Stimulated activated CD8-positive, alpha-beta memory T cell treated with anti-CD3 and anti-CD28 coated beads, Interleukin-2, amount 100 ng/mL, for 1 hour (primary cell): Measurements from ENCODE around the gene PFKFB3.

Source experiments
- DNase-seq, 2 donors: peaks; one replicate each; pipeline ENCODE4 v3.0.0-alpha.2; 2020; ENCODE audit warnings: low read depth in 2 of 2

PFKFB3 gene

GRCh38 chr10:6220418-6221191, 17.9 kb downstream of the PFKFB3 start:
- no peak for DNase-seq

DNA sequence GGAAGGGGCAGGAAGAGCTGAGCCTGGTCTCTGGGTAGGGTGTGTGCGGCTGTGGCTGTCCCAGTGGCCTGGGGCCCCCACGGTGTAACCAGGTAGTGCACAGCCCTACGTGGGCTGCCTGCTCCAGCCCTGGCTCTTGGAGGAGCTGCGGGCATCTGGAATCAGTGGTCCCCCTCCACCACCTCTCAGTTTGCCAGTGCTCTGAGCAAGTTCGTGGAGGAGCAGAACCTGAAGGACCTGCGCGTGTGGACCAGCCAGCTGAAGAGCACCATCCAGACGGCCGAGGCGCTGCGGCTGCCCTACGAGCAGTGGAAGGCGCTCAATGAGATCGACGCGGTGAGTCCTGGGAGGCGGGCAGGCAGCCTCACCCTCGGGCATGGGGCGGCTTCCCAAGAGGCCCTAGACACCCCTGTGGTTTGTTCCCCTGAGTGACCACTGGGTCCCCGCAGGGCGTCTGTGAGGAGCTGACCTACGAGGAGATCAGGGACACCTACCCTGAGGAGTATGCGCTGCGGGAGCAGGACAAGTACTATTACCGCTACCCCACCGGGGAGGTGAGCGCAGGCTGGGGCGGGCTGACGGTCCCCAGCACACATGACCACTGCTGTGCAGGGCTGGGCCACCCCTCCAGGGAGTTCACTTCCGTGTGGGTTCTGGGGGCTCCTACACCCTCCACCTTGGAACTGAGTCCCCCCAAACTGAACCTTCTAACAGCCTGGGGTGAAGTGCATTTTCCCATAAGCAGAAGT, 18.6 kb downstream of the PFKFB3 start:
- DNase-seq = no peak

DNA sequence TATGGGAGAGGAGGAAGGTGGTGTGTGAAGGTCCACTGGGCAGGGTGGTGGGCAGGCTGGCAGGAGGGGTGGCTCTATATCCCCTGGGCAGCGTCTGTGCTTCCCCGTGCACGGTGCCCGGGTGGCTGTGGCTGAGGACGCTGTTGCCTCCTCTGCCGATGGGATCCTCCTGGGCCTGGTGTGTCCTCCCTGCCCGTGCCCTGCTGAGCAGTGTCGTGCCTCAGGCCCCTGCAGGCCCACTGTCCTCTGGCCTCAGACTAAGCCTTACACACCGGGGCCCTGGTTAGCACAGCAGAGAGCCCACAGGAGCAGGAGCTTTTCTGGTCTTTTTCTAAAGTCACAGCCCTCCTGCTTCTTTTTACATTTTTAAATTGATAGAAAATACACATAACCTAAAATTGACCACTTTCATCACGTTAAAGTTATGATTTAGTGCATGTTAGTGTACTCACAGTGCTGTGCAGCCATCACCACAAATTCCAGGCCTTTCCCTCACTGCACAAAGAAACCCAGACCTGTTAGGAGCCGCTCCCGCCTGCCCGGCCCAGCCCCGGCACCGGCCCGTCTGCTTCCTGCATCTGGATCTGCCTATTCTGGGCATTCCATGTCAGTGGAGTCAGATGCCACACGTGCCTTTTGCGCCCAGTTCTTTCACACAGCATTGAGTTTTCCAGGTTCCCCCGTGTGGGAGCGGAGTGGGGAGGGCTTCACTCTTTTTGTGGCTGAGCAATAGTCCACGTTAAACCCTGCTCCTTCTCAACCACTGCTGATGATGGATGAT, 19.4 kb downstream of the PFKFB3 start:
- DNase-seq = no peak

GRCh38 chr10:6222755-6223154, 20.0 kb downstream of the PFKFB3 start:
- no peak for DNase-seq

- no peak for DNase-seq
Measured at GRCh38 chr10:6223981-6224380, 21.2 kb downstream of the PFKFB3 start.

DNA sequence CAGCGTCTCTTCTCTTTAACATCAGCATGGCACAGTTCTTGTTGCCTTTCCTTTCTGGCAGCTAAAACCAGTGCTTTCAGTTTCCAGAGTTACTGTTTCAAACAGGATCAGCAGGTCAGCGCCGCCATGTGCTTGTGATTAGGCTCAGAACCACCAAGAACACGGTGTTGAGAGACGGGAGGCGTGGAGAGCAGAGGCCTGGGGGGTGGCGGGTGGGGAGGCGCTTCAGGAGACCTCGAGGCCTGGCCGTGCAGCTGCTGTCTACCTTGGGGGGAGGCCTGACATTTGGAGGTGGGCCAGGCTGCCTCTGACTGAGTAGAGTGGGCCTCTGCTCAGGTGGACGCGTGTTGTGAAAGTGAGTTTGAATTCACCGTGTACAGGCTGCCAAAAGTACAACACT, 22.0 kb downstream of the PFKFB3 start:
- DNase-seq = no peak

DNA sequence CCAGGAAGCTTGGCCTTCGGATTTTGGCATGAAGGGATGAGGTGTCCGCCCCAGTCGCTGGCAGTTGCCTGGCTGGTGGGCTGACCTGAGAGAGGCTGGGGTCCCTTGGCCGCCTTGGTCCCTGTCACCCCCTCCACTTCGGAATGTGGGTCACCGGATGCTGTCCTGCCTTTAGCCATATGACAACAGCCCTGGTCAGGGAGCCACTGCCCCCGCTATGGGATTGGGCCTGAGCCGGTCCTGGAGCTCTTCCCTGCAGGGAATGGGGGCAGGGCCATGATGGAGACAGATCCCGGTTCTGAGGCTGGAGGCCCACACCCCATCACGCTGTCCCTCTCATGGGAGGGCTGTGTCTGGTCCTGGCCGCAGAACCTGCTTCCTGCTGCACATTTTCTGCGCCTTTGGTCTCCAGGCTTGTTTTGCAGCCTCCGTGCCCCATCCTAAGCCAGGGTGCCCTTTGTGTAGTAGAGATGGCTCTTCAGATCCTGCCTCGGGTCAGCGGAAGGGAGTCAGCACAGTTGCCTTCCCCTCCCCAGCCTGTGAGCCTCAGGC, 22.6 kb downstream of the PFKFB3 start:
- DNase-seq = no peak

GRCh38 chr10:6226216-6226615, 23.5 kb downstream of the PFKFB3 start:
- no peak for DNase-seq

- DNase-seq = no peak
Measured at GRCh38 chr10:6227346-6227745, 24.6 kb downstream of the PFKFB3 start.

DNA sequence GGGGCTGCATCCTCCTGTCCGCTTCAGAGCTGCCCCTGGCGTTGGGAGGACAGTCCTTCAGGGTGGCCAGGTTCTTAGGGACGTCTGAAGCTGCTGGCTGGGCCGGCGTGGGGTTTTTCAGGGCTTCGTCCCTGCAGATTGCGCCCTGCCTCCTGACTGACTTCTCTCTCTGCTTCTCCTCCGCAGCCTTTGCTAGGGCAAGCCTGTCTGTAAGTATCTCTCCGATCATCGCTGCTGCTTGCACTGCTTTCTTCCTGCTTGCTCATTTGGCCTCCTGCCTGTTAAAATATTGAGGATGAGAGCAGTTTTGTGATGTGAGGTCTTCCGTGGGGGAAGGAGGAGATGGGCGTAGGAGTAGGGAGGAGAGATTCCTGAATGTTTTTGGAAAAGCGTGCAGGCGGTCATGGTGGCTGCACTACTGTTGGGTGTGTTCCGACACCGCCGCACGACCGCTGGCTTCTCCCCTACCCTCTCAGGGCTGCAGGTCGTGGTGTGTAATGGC, 25.3 kb downstream of the PFKFB3 start:
- DNase-seq = no peak

DNA sequence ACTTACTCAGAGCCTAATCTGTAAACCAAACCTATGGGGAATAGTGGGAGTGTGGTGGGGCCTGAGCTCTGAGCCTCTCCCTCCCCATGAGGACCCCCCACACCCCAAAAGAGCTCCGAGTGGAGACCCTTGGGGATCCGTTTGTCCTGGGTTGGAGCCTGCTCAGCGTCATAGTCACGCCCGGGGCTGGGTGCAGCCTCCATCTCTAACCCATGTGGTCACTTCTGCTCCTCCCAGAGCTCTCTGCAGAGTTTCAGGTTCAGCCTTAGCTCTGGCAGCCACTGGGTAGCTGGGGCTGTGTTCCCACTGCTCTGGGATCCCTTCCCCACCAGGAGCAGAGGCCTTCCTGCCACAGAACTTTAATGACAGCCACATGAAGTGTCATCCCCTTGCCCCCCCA, 25.9 kb downstream of the PFKFB3 start:
- no peak for DNase-seq

DNA sequence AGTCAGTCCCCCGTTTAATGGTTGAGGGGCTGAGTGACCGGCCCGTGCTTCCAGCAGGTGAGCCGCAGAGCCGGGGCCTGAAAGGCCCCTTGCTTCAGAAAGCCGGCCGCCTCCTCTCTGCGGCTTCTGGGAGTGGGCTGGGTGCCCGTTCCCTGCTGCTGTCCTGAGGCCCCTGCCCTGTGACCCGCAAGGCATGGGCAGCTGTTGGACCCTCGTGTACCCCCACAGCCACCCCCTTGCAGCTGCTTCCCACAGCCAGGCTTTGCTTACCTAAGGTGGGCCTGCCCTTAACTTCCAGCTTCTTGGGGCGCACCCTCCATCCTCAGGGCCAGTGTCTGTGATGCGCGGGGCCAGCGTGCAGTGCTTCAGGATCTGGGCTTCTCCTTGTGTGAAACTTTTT, 26.6 kb downstream of the PFKFB3 start:
- DNase-seq = no peak

- no peak for DNase-seq
Measured at GRCh38 chr10:6229746-6230145, 27.0 kb downstream of the PFKFB3 start.

- DNase-seq = no peak
Measured at GRCh38 chr10:6230315-6230714, 27.6 kb downstream of the PFKFB3 start.

GRCh38 chr10:6231146-6231545, 28.4 kb downstream of the PFKFB3 start:
- no peak for DNase-seq

- DNase-seq = no peak
Measured at GRCh38 chr10:6231730-6232129, 29.0 kb downstream of the PFKFB3 start.

- DNase-seq = no peak
Measured at GRCh38 chr10:6232225-6232807, 29.6 kb downstream of the PFKFB3 start.

GRCh38 chr10:6232846-6233724, 30.4 kb downstream of the PFKFB3 start:
- DNase-seq = no peak

- DNase-seq = no peak
Measured at GRCh38 chr10:6233725-6234277, 31.1 kb downstream of the PFKFB3 start.

GRCh38 chr10:6234371-6234770, 31.6 kb downstream of the PFKFB3 start:
- no peak for DNase-seq
